H1 (cell line): ENCODE measurements around the gene SHROOM2. TPM values are rescaled to one million over a fixed set of nuclear protein-coding genes. Genes with fewer than 3 reads are reported as not detected.

Experiments used
- CTCF ChIA-PET: fragments of 300-600 bp; sonication (Branson Sonifier 250); formaldehyde crosslinking; loops from one replicate; lab custom pipeline; 2021; ENCODE audit not compliant: partially characterized antibody; lab: Charles Lee
- POLR2A ChIA-PET: fragments of 300-600 bp; sonication (Branson Sonifier 250); formaldehyde crosslinking; loops from one replicate; lab custom pipeline; 2021; ENCODE audit warnings: inconsistent platforms; ENCODE audit not compliant: partially characterized antibody; lab: Charles Lee
- DNase-seq, 2 experiments: peaks; one replicate each; pipeline versions ENCODE4 v3.0.0 to v3.0.0-alpha.2; 2010 to 2022; ENCODE audit warnings: low spot score in 2 of 2, low read depth in 1 of 2, mixed read lengths in 1 of 2
- FAIRE-seq: peaks from 2 replicates; lab custom pipeline; 2011; peaks lifted over from hg19 to GRCh38; lab: Jason Lieb, UNC
- H2AFZ ChIP-seq: 2 replicates; pipeline ENCODE4 v1.8.1; 2012; ENCODE audit warnings: low read length, inconsistent platforms
- H2AK5ac ChIP-seq: 2 replicates; pipeline ENCODE4 v1.6.1; 2013; ENCODE audit warnings: low read depth, low read length
- H2BK120ac ChIP-seq: replicated peaks from 2 replicates; pipeline ENCODE3; 2013; ENCODE audit warnings: low read depth, low read length, inconsistent platforms
- H2BK12ac ChIP-seq: 2 replicates; pipeline ENCODE4 v1.6.1; 2013; ENCODE audit warnings: low read depth, low read length
- H2BK15ac ChIP-seq: 2 replicates; pipeline ENCODE4 v1.6.1; 2013; ENCODE audit warnings: low read length
- H2BK20ac ChIP-seq: 2 replicates; pipeline ENCODE4 v1.6.1; 2013; ENCODE audit warnings: low read length
- H2BK5ac ChIP-seq: 2 replicates; pipeline ENCODE4 v1.6.1; 2013; ENCODE audit warnings: low read depth, low read length
- H3K14ac ChIP-seq: 2 replicates; pipeline ENCODE4 v1.6.1; 2013; ENCODE audit warnings: inconsistent platforms; ENCODE audit not compliant: insufficient read length
- H3K18ac ChIP-seq: 2 replicates; pipeline ENCODE4 v1.6.1; 2013; ENCODE audit warnings: low read length; ENCODE audit errors: extremely low read depth
- H3K23ac ChIP-seq: 2 replicates; pipeline ENCODE4 v1.6.1; 2013; ENCODE audit warnings: inconsistent platforms; ENCODE audit not compliant: insufficient read length
- H3K23me2 ChIP-seq: 2 replicates; pipeline ENCODE4 v1.6.1; 2013; ENCODE audit warnings: low read depth, low read length
- H3K27ac ChIP-seq: 2 replicates; pipeline ENCODE4 v1.6.1; 2011; ENCODE audit warnings: low read depth, low read length, inconsistent platforms
- H3K27me3 ChIP-seq, 4 experiments: replicated peaks in 1 of 4; 1 replicate in 1 of 4; 2 replicates in 3 of 4; pipeline versions ENCODE4 v1.6.1 to v1.8.1; 2011 to 2013; ENCODE audit warnings: low read length in 3 of 4, mild to moderate bottlenecking in 3 of 4, inconsistent platforms in 2 of 4, mixed read lengths in 2 of 4, moderate library complexity in 1 of 4; ENCODE audit not compliant: control insufficient read depth in 3 of 4, insufficient read depth in 3 of 4; ENCODE audit errors: extremely low read depth in 1 of 4
- H3K36me3 ChIP-seq, 4 experiments: 2 replicates each; pipeline versions ENCODE4 v1.6.1 to v1.8.1; 2011 to 2013; ENCODE audit warnings: mild to moderate bottlenecking in 4 of 4, low read length in 3 of 4, moderate library complexity in 2 of 4, control low read depth in 1 of 4, inconsistent platforms in 1 of 4; ENCODE audit not compliant: insufficient read depth in 4 of 4, control insufficient read depth in 2 of 4
- H3K4ac ChIP-seq: replicated peaks from 2 replicates; pipeline ENCODE3; 2013; ENCODE audit warnings: low read length, low read depth, mixed read lengths, inconsistent platforms; ENCODE audit not compliant: insufficient read length
- H3K4me1 ChIP-seq, 4 experiments: replicated peaks in 1 of 4; 1 replicate in 1 of 4; 2 replicates in 3 of 4; pipeline versions ENCODE4 v1.6.1 to v1.8.1; 2011 to 2013; ENCODE audit warnings: low read length in 3 of 4, inconsistent platforms in 2 of 4, mixed read lengths in 1 of 4; ENCODE audit not compliant: insufficient read depth in 4 of 4, control insufficient read depth in 3 of 4
- H3K4me2 ChIP-seq, 2 experiments: 2 replicates each; pipeline versions ENCODE4 v1.6.1 to v1.8.1; 2011 to 2013; ENCODE audit warnings: low read depth in 2 of 2, low read length in 2 of 2, control low read depth in 1 of 2, inconsistent platforms in 1 of 2, mild to moderate bottlenecking in 1 of 2; ENCODE audit not compliant: insufficient read depth in 1 of 2
- H3K4me3 ChIP-seq, 4 experiments: fragments of 200-600, 300-600 bp in 1 of 4; sonication (generic), shearing (Covaris generic), sonication (Bioruptor Twin) in 1 of 4; 2 replicates each; pipeline versions ENCODE4 v1.5.1 to v1.8.1; 2011 to 2016; ENCODE audit warnings: low read length in 4 of 4, low read depth in 3 of 4, control low read depth in 2 of 4, inconsistent platforms in 2 of 4, mild to moderate bottlenecking in 2 of 4, mixed read lengths in 1 of 4, moderate library complexity in 1 of 4; ENCODE audit not compliant: insufficient read depth in 2 of 4; ENCODE audit errors: extremely low read depth in 1 of 4
- H3K56ac ChIP-seq: replicated peaks from 2 replicates; pipeline ENCODE3; 2013; ENCODE audit warnings: low read depth, mild to moderate bottlenecking, mixed read lengths, low read length, inconsistent platforms; ENCODE audit not compliant: insufficient read length
- H3K79me1 ChIP-seq: 2 replicates; pipeline ENCODE4 v1.6.1; 2013; ENCODE audit warnings: low read depth, low read length, control low read depth
- H3K79me2 ChIP-seq, 2 experiments: 2 replicates each; pipeline versions ENCODE4 v1.6.1 to v1.8.1; 2012 to 2013; ENCODE audit warnings: low read length in 2 of 2, mild to moderate bottlenecking in 2 of 2, inconsistent platforms in 1 of 2; ENCODE audit not compliant: insufficient read depth in 2 of 2, control insufficient read depth in 1 of 2
- H3K9ac ChIP-seq, 4 experiments: replicated peaks in 1 of 4; 1 replicate in 1 of 4; 2 replicates in 3 of 4; pipeline versions ENCODE4 v1.6.1 to v1.8.1; 2011 to 2013; ENCODE audit warnings: low read depth in 3 of 4, low read length in 3 of 4, control low read depth in 2 of 4, mild to moderate bottlenecking in 2 of 4, moderate library complexity in 2 of 4, inconsistent platforms in 1 of 4; ENCODE audit errors: extremely low read depth in 1 of 4
- H3K9me3 ChIP-seq, 2 experiments: 2 replicates each; pipeline versions ENCODE4 v1.6.1 to v1.8.1; 2012 to 2013; ENCODE audit warnings: mild to moderate bottlenecking in 2 of 2, moderate library complexity in 2 of 2, control low read depth in 1 of 2, inconsistent platforms in 1 of 2, low read depth in 1 of 2, low read length in 1 of 2, mixed read lengths in 1 of 2; ENCODE audit not compliant: insufficient read depth in 2 of 2
- H4K20me1 ChIP-seq, 2 experiments: replicated peaks in 1 of 2; 2 replicates each; pipeline versions ENCODE3 to v1.8.1; 2011 to 2013; ENCODE audit warnings: inconsistent platforms in 2 of 2, low read length in 2 of 2, mild to moderate bottlenecking in 1 of 2; ENCODE audit not compliant: insufficient read depth in 2 of 2, control insufficient read depth in 1 of 2
- H4K5ac ChIP-seq: 2 replicates; pipeline ENCODE4 v1.6.1; 2013; ENCODE audit warnings: low read length, low read depth, mixed read lengths, inconsistent platforms; ENCODE audit not compliant: insufficient read length
- H4K8ac ChIP-seq: 2 replicates; pipeline ENCODE4 v1.8.0; 2013; ENCODE audit warnings: mild to moderate bottlenecking, moderate library complexity, low read length, inconsistent platforms; ENCODE audit not compliant: insufficient read depth; ENCODE audit errors: extremely low read depth
- H4K91ac ChIP-seq: replicated peaks from 2 replicates; pipeline ENCODE3; 2013; ENCODE audit warnings: low read length, mixed read lengths, inconsistent platforms; ENCODE audit not compliant: insufficient read length
- BRCA1 ChIP-seq: IDR thresholded peaks from 2 replicates; pipeline ENCODE4 v1.6.1; 2012; ENCODE audit warnings: low read depth, low read length, improper control_type of control experiment
- KDM4A ChIP-seq: IDR thresholded peaks from one replicate; pipeline ENCODE4 v1.7.1; 2012; ENCODE audit warnings: low read depth, mild to moderate bottlenecking, moderate library complexity, low read length, inconsistent platforms; ENCODE audit not compliant: severe bottlenecking
- NRF1 ChIP-seq: IDR thresholded peaks from 2 replicates; pipeline ENCODE4 v1.6.1; 2011; ENCODE audit warnings: mild to moderate bottlenecking, low read depth, low read length, improper control_type of control experiment
- PHF8 ChIP-seq: fragments of 200-600 bp; sonication (generic); conservative IDR thresholded peaks from 2 replicates; pipeline ENCODE4 v1.7.1; 2012; ENCODE audit warnings: low read depth, mild to moderate bottlenecking, inconsistent platforms, low read length, moderate library complexity
- RBBP5 ChIP-seq: IDR thresholded peaks from 2 replicates; pipeline ENCODE4 v1.7.1; 2012; ENCODE audit warnings: low read depth, mild to moderate bottlenecking, inconsistent platforms, low read length, moderate library complexity, borderline replicate concordance
- RNF2 ChIP-seq: fragments of 200-900, 300-1000 bp; sonication (generic); IDR thresholded peaks from 2 replicates; pipeline ENCODE4 v1.7.1; 2016; ENCODE audit warnings: borderline replicate concordance, low read depth, mild to moderate bottlenecking, antibody characterized with exemption, low read length; ENCODE audit not compliant: poor library complexity, severe bottlenecking; ENCODE audit errors: missing control alignments
- SRF ChIP-seq: IDR thresholded peaks from 2 replicates; pipeline ENCODE4 v1.6.1; 2011; ENCODE audit warnings: mild to moderate bottlenecking, low read depth, low read length, moderate library complexity
- WGBS, 2 experiments: shearing (Covaris generic) in 1 of 2; methylation state at CpG; one replicate each; pipeline versions ENCODE4 v1.1.6 to v1.1.7; 2013 to 2015; ENCODE audit warnings: low lambda C conversion rate in 2 of 2, mixed read lengths in 2 of 2, inconsistent platforms in 1 of 2, low coverage in 1 of 2, missing lambda C conversion rate in 1 of 2; ENCODE audit not compliant: insufficient replicate concordance in 2 of 2, insufficient coverage in 1 of 2, insufficient read length in 1 of 2; ENCODE audit errors: extremely low coverage in 1 of 2, missing lambda C conversion rate in 1 of 2; 5-methylcytosine and 5-hydroxymethylcytosine counted together
- polyA plus RNA-seq, 7 experiments: library from polyadenylated mRNA; depleted of rRNA in 3 of 7; stranded (reverse) in 5 of 7; unstranded in 2 of 7; fragments of >200 nt in 5 of 7; fragments of 200-250 nt in 2 of 7; gene quantifications; 1 replicate in 5 of 7; 2 replicates in 1 of 7; 4 replicates in 1 of 7; pipeline versions ENCODE4 v1.2.1 to v1.2.3, GENCODE V29; 2011 to 2013; ENCODE audit warnings: missing spikeins in 2 of 7, mixed read lengths in 2 of 7
- total RNA-seq: library from RNA; stranded (reverse); fragmentation: NEBNext Ultra II Directional; extraction: Animal tissue kit (Norgen Biotek cat#: 25700); gene quantifications from 2 replicates; pipeline ENCODE4 v1.2.1, GENCODE V29; 2021
- TF ChIP-seq, protein P1 (sequence below): IDR thresholded peaks from 2 replicates; pipeline ENCODE4 v1.6.1; 2012; ENCODE audit warnings: inconsistent platforms
- TF ChIP-seq, protein P2 (sequence below), 3 experiments: IDR thresholded peaks; 1 replicate in 2 of 3; 2 replicates in 1 of 3; pipeline versions ENCODE4 v1.5.1 to v1.6.1; 2011; ENCODE audit warnings: low read length in 3 of 3, mild to moderate bottlenecking in 3 of 3, inconsistent platforms in 2 of 3, low read depth in 1 of 3, moderate library complexity in 1 of 3; ENCODE audit not compliant: insufficient read depth in 1 of 3; ENCODE audit errors: control extremely low read depth in 1 of 3

The SHROOM2 gene
- total and polyA plus RNA-seq, 2 of the 8 experiments (the other 6 are each of a cell fraction or from before 2014, with no cell fraction given): 3.4 to 14.2 TPM

DNA sequence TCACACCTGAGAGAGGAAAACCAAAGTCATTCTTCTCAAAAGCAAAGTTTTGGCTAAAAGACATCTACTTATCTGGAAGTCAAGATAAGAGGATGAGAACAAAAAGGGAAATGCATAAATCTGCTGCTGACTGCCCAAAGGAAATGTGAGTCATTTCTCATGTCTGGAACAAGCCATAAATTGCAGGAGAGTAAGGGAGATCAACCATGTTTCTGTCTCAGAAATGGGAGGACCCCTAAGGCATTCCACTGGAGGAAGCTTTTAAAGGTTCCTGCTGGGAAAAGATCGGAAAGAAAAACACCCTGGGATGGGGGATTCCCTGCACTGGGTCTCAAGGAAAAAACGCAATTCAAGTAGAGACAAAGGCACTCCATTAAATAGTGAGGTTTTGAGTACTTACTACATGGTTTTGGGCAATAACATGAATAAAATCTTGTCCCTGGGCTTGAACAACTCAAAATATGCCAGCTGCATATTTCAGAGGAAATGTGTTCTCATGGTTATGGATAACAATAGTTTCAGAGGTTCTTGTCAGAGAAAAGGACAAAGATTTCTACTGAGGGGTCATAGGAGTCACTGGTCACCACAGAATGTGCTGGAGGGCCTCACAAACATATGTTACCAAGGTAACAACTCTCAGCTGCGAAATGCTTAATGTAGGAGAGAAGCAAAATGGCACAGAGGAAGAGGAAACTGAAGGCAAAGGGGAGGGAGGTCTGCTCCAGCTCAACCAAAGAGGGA, 39.9 kb upstream of the SHROOM2 start:
- Histone ChIP-seq H3K23ac (no peak overlapping the region), H4K5ac (no peak overlapping the region), H2AK5ac (no peak overlapping the region), H4K8ac (no peak overlapping the region), H2BK20ac (no peak overlapping the region), H3K9me3 (no peaks in the 10 kb centered on the region), H4K91ac (no peak overlapping the region), H3K27ac (peak overlapping the region; percentile 36; the same call in 1 of the 2 replicates), H3K14ac (no peak overlapping the region), H3K36me3 (peaks cover 0 to 3% (median under 1%) of the 10 kb centered on the region in 4 experiments; a peak in 2 of 8 replicates), H3K4me2 (no peak overlapping the region; a peak in 1 of 4 replicates), H3K4ac (no peak overlapping the region), H3K4me3 (no peak overlapping the region), H4K20me1 (no peaks in the 10 kb centered on the region), H2AFZ (no peak overlapping the region), H2BK15ac (no peak overlapping the region), H3K18ac (no peak overlapping the region), H3K56ac (no peak overlapping the region), H3K4me1 (peaks cover 0 to 3% (median 0%) of the 10 kb centered on the region in 4 experiments; a peak in 3 of 7 replicates), H2BK5ac (no peak overlapping the region; the same call in 1 of the 2 replicates), H3K23me2 (no peaks in the 10 kb centered on the region), H2BK120ac (no peak overlapping the region), H2BK12ac (no peak overlapping the region), H3K27me3 (no peaks in the 10 kb centered on the region), H3K9ac (no peak overlapping the region), H3K79me1 (no peaks in the 10 kb centered on the region), H3K79me2 (no peaks in the 10 kb centered on the region)
- FAIRE-seq (no peak), DNase-seq (no peak)
- CTCF ChIA-PET: interaction anchor here (0.9 to 1.9 kb wide), 2 partner anchors 8 kb away, joined by 4 to 5 read pairs; no protein-coding TSS in a partner anchor
- WGBS, 2 experiments: 60% methylated on average over 3 of the region's 3 CpGs; no CpG with 5 or more reads in 1 of the 2 experiments
- POLR2A ChIA-PET: no interaction called here
- TF ChIP-seq RNF2 (no peak), RBBP5 (no peak), NRF1 (no peak), KDM4A (no peak), BRCA1 (no peak), SRF (no peak), PHF8 (no peak)
- TF ChIP-seq, protein P1, sequence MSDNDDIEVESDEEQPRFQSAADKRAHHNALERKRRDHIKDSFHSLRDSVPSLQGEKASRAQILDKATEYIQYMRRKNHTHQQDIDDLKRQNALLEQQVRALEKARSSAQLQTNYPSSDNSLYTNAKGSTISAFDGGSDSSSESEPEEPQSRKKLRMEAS: no peak
- TF ChIP-seq, protein P2, sequence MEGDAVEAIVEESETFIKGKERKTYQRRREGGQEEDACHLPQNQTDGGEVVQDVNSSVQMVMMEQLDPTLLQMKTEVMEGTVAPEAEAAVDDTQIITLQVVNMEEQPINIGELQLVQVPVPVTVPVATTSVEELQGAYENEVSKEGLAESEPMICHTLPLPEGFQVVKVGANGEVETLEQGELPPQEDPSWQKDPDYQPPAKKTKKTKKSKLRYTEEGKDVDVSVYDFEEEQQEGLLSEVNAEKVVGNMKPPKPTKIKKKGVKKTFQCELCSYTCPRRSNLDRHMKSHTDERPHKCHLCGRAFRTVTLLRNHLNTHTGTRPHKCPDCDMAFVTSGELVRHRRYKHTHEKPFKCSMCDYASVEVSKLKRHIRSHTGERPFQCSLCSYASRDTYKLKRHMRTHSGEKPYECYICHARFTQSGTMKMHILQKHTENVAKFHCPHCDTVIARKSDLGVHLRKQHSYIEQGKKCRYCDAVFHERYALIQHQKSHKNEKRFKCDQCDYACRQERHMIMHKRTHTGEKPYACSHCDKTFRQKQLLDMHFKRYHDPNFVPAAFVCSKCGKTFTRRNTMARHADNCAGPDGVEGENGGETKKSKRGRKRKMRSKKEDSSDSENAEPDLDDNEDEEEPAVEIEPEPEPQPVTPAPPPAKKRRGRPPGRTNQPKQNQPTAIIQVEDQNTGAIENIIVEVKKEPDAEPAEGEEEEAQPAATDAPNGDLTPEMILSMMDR (IDR thresholded peaks at IDR 0.05; ENCODE audit: control extremely low read depth in 1 of 3, insufficient read depth in 1 of 3, low read depth in 1 of 3, low read length in 3 of 3): no peak
